Ramos (cell line): ENCODE data around the gene ALDH1B1.

Experiments used
- in situ Hi-C: fragments of 300-500 bp; cut with MboI; formaldehyde crosslinking; loops from one replicate; pipeline ENCODE4 v1.14.3; 2022; ENCODE audit warnings: low sequenced_read_pairs; ENCODE audit not compliant: unreplicated experiment

ALDH1B1 gene

GRCh38 chr9:38392235-38393127 is at the start of gene ALDH1B1:
Gene ALDH1B1, plus strand, starts transcription at chr9:38392702. Its CDS starts 3,047 bp downstream, at chr9:38395749.
- in situ Hi-C loops = no loop called here

DNA sequence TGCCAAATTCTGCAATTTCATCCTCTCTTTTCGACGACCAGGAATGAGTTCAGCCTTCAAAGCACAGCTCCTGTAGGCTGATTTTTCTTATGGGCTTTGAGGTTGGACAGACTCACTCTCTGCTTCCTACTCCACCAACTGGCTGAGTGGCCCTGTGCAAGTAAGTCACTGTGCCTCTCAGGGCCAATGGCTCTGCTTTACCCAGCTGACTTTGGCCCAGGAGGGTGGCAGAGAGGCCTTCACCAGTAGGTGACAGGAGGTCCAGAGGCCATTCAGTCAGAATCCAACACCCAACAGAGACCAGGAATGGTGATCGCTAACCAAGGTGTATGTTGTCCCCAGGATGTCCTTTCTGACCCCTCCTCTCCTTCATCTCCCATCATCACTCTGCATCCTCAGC is 49.5 kb upstream of the ALDH1B1 start:
- in situ Hi-C loops = no loop called here

GRCh38 chr9:38343552-38343951 is 49.0 kb upstream of the ALDH1B1 start:
- in situ Hi-C loops = no loop called here

DNA sequence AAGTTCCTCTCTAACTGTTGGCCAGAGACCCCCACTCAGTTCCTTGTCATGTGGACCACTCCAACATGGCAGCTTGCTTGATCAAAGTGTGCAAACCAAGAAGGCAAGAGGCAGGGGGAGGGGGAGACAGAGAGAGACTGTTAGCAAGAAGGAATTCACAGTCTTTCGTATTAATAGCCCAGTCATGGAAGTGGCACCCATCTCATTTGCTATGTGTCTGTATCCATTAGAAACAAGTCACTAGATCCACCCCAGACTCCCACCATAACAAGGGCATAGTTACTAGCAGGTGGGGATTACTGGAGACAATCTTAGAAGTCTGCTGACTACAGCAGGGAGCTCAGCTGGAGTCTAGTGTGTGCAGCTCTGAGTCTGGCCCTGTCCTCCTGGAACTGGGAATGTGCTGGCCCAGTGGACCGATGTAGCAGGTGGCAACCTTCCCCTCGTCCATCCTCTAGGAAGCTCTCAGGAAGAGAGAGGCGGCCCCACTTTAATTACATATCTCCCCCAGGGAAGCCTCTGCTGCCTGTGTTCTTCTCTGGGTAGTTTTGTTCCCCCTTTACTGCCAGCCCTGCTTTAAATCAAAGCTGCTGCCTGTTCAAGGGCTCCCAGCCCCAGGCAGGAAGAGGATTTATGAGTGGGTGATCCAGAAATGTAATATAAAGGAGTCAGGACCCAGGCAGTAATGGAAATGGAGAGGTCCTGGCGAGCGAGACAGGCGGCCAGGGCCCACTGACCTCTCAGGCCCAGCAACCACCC is 47.8 kb upstream of the ALDH1B1 start:
- in situ Hi-C loops = no loop called here

DNA sequence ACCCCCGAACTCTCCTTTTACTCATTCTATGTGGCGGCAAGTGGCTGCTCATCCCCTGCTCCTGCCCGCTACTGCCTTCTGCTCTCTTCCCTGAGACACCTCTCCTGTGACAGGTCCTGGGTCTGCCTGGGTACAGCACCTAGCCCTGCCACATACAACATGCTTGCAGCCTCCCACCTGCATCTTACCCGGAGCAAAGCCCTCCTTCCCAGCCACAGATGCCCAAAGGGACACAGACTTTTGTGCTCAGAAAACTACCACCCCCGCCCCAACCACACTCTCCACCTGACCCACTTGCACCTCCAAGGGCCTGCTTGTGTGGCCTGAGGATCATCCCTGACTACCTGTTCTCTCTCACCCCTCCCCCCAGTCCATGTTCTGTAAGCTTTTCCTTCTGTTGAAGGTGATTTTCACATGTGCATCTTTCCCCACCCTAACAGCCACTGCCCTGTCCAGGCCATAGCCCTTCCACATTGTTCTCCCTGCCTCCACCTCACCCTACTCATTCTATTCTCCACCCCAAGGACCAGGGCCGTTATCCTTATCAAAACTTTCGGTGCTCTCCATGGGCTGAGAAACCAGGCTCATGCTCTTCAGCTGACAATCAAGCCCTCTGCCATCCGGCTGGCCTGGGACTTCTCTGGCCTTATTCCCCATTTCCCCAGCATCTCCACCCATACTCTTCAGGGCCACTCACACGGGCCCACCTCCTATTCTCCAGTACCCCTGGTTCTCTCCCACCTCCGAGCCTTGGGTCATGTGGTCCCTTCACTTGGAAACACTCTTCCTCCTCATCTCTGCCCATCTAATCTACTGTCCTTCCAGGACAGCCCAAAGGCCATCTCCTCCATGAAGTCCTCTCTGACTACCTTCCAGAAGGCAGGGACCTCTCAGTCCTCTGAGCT is 46.4 kb upstream of the ALDH1B1 start:
- in situ Hi-C loops = no loop called here

DNA sequence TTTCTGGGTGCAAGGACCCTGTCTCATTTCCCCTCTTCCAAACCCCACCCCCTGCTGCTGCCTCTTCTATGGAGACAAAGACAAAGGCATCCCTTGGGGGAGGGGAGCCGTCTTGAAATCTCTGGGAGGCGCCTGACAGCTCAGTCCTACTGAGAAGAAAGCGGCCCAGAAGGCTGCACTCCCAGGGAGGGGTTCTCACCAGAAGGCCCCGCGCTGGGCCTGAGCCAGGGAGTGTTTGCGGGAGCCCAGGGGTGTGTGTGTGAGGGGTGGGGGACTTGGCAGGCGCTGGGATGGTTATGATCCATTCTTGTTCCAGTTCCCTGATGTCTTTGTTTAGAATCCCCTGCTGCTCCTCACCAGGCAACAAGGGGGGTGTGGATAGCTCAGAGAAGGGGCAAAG is 45.7 kb upstream of the ALDH1B1 start:
- in situ Hi-C loops = no loop called here

- in situ Hi-C loops = no loop called here
These were observed 45.2 kb upstream of the ALDH1B1 start for GRCh38 chr9:38347271-38347671.

- in situ Hi-C loops = no loop called here
These were observed 44.6 kb upstream of the ALDH1B1 start for GRCh38 chr9:38347946-38348345.

DNA sequence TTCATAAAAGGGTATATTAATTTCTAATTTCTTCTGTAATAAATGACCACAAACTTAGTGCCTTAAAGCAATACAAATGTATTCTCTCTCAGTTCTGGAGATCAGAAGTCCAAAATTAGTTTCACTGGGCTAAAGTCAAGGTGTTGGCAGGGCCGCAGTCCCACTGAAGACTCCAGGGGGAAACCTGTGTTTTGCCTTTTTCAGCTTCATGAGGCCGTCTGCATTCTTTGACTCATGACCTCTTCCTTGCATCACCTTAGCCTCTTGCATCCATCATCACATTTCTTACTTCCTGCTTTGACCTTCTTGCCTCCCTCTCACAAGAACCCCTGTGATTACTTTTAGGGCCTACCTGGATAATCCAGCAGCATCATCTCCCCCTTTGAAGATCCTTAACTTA is 42.0 kb upstream of the ALDH1B1 start:
- in situ Hi-C loops = no loop called here

DNA sequence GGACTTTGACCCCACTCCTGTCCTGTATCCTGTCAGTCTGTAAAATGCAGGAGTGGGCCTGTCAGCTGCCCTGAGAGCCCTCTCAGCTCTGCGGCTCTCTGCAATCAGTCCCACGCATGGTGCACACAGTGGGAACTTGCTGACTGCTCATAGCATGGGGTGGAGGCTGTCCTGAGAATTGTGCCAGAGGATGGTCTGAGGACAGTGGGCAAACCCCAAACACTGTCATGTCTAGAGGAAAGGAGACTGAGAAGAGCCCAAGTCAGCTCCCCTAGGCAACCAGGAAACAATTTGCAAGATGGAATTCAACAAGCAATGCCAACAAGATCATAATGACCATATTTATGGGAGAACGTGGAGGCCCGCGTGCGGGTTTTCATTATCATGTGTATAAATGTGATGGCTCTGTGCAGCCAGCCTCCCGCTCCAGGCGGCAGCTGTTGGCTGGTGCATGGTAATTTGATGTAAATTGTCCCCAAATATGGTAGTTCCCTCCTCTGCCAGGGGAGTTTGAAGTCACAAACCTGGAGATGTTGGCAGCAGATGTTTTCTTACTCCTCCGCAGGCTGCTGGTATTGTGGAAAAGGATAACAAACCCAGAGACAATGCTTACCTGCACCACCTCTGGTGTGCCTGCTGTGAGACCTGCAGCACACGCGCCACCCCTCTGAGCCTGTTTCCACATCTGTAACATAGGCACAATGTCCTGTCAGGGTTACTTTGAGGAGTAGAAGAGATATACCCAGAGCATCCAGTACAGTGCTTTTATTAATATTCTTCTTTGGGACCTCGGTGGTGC is 39.8 kb upstream of the ALDH1B1 start:
- in situ Hi-C loops = no loop called here

DNA sequence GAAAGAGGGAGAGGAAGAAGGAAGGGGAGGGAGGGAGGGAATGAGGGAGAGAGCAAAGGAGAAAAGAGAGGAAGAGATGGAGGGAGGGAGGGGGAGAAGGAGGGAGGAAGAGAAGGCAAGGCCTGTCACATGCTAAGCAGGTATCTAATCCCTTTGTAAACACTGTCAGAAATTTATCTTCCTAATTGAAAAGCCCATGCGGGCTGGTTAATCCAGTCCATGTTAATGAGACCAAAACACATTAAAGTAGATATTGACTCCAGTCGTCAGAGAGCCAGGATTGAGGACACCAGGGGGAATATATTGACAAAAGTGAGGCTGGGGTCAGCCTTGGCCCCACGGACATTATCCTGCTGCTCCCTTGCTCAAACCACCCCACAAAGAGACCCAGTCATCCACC is 37.4 kb upstream of the ALDH1B1 start:
- in situ Hi-C loops = no loop called here

DNA sequence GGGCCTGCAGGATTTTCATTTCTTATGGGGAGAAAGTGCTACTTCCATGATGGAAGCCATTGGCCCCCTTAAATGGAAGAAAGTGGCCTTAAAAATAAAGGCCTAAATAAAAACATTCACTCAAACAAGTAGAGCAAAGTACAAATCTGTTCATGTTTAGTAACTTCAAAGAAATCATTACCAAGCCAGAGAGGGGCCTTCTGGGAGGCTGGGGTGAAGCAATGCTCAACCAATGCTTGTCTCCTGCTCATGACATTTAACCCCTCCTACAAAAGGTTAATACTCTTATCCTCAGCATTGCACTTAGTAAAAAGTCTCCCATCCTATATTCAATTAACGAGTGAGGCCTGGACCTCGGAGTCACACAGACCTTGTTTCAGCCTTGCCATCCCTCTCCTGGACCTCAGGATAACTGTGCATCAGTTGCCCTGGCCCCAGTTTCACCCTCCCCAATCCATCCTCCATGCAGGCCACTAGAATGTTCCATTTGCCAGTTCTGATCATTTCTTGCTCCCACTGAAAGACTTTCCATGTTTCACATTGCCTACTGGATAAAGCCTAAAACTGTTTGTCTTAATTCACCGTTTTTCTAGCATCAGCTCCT is 36.9 kb upstream of the ALDH1B1 start:
- in situ Hi-C loops = no loop called here

DNA sequence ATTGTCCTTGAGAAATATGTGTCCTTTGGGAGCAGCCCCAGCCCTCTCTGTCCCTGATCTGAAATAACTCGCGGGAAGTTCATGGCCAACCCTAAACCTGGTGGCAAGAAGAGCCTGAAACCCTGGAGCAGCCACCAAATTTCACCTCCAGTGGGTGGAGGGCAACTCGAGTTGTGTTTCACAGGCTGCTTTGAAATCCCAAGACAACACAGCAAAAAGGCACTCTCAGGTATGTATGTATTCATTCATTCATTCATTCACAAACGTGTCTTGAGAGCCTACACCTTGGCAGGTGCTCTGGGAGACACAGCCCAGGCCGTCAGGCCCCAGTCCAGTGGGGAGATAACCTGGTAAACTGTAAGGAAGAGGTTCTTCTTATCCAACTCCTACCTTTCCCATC is 35.7 kb upstream of the ALDH1B1 start:
- in situ Hi-C loops = no loop called here

DNA sequence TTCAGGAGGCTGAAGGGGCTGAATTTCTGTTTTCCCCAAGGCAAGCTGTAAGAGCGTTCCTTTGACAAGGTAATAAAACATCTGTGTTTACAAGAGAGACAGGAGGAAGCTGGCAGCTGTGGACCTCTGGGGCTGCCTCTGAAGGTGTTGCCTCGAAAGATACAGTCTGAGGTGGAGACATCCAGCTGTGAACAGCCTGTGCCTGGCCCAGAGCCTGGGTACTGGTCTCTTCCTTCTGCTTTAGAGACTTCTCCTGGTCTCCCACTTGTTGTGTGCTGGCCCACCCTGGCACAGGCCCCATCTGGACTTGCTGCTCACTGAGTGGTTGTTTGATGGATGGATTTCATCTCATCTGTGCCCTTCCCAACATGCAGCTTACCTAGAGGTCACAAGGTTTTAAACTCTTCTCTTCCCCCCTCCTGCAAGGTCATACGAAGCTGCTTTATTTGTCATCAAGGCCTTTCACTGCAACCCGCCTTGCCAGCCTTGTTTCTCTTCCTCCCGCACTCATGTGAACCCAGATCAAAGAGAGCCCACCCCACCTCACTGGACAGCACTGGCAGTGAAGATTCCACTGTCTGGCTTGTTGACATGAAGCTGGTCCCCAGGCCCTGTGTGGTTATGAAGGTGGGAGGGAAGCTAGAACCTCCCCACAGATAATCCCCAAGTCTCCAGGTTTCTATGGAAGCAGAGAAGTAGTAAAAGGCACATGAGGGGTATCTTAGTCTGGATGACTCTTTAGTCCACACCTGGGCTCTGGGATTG is 35.0 kb upstream of the ALDH1B1 start:
- in situ Hi-C loops = no loop called here

GRCh38 chr9:38358390-38359296 is 33.9 kb upstream of the ALDH1B1 start:
- in situ Hi-C loops = no loop called here

- in situ Hi-C loops = no loop called here
These were observed 33.2 kb upstream of the ALDH1B1 start for GRCh38 chr9:38359297-38359653.

- in situ Hi-C loops = no loop called here
These were observed 32.7 kb upstream of the ALDH1B1 start for GRCh38 chr9:38359689-38360385.
